Right ventricle myocardium superior (tissue), 1 donor: ENCODE measurements around the gene EDAR. TPM values are rescaled to one million over a fixed set of nuclear protein-coding genes. Genes with fewer than 3 reads are reported as not detected.

Experiments used
- ATAC-seq: fragments of 200-7000 bp; cut with Tn5 transposase; one replicate; pipeline ENCODE4 v1.9.1; 2020; ENCODE audit warnings: mild to moderate bottlenecking; ENCODE audit not compliant: poor library complexity
- DNase-seq: peaks from one replicate; pipeline ENCODE4 v3.0.0-alpha.2; 2020
- intact Hi-C: fragments of 100-400 bp; cut with DNase I; formaldehyde crosslinking; loops from one replicate; pipeline ENCODE4 v1.11.2; 2022
- total RNA-seq: library from RNA; stranded (reverse); fragmentation: NEBNext Ultra II Directional; extraction: Animal tissue kit (Norgen Biotek cat#: 25700); gene quantifications from one replicate; pipeline ENCODE4 v1.2.1, GENCODE V29; 2021
- donor health status: DM: no; HTN: yes; CAD: no; lungs with severe emphysema.

Gene EDAR
- total RNA-seq, 1 donor from 2014 or later: 0.11 TPM

- DNase-seq (peak; percentile 60), ATAC-seq (peak; percentile 93)
- intact Hi-C loops: no loop called here
These were observed 83.8 kb downstream of the EDAR start for GRCh38 chr2:108905176-108905575.

- intact Hi-C loops: no loop called here
- ATAC-seq (no peak), DNase-seq (no peak)
These were observed 84.3 kb downstream of the EDAR start for GRCh38 chr2:108904680-108905079.

- ATAC-seq (no peak), DNase-seq (no peak)
- intact Hi-C loops: no loop called here
These were observed 90.5 kb downstream of the EDAR start for GRCh38 chr2:108898315-108899082.

- ATAC-seq (no peak), DNase-seq (no peak)
- intact Hi-C loops: no loop called here
These were observed 92.3 kb downstream of the EDAR start for GRCh38 chr2:108896741-108897140.

- intact Hi-C loops: no loop called here
- ATAC-seq (no peak), DNase-seq (no peak)
These were observed 93.8 kb downstream of the EDAR start for GRCh38 chr2:108895188-108895587.

GRCh38 chr2:108894766-108895165 is 94.3 kb downstream of the EDAR start:
- intact Hi-C loops: no loop called here
- no peak for DNase-seq

GRCh38 chr2:108893277-108893676 is 95.7 kb downstream of the EDAR start:
- intact Hi-C loops: no loop called here
- ATAC-seq (no peak), DNase-seq (no peak)

More at GRCh38 chr2:108894766-108895165, 94.3 kb downstream of the EDAR start:
- ATAC-seq: no peak

GRCh38 chr2:108889907-108890306 is 99.1 kb downstream of the EDAR start:
- DNase-seq (no peak), ATAC-seq (no peak)
- intact Hi-C loops: no loop called here

GRCh38 chr2:108884619-108885018 is 104.4 kb downstream of the EDAR start:
- no peak for DNase-seq
- ATAC-seq: no peak
- intact Hi-C loops: no loop called here

- intact Hi-C loops: no loop called here
- DNase-seq (no peak), ATAC-seq (no peak)
These were observed 110.7 kb downstream of the EDAR start for GRCh38 chr2:108878276-108878675.

GRCh38 chr2:108877506-108877905 is 111.5 kb downstream of the EDAR start:
- ATAC-seq: no peak
- no peak for DNase-seq
- intact Hi-C loops: no loop called here

GRCh38 chr2:108870069-108870644 is 118.9 kb downstream of the EDAR start:
- intact Hi-C loops: no loop called here
- ATAC-seq (no peak), DNase-seq (no peak)

- ATAC-seq (no peak), DNase-seq (no peak)
- intact Hi-C loops: no loop called here
These were observed 119.5 kb downstream of the EDAR start for GRCh38 chr2:108869542-108869941.

GRCh38 chr2:108868911-108869310 is 120.1 kb downstream of the EDAR start:
- intact Hi-C loops: no loop called here
- DNase-seq (no peak), ATAC-seq (no peak)

- intact Hi-C loops: no loop called here
- DNase-seq: no peak
- no peak for ATAC-seq
These were observed 123.0 kb downstream of the EDAR start for GRCh38 chr2:108866041-108866440.

GRCh38 chr2:108858894-108859293 is 130.1 kb downstream of the EDAR start:
- intact Hi-C loops: loop anchor here (5.0 kb wide), 1 partner anchor 128 kb away; the partner anchor contains the start of gene EDAR
- no peak for DNase-seq

GRCh38 chr2:108855194-108855593 is 133.8 kb downstream of the EDAR start:
- no peak for DNase-seq

More at GRCh38 chr2:108858894-108859293, 130.1 kb downstream of the EDAR start:
- ATAC-seq: no peak

GRCh38 chr2:108854484-108854883 is 134.5 kb downstream of the EDAR start:
- ATAC-seq (no peak), DNase-seq (no peak)
- intact Hi-C loops: no loop called here

More at GRCh38 chr2:108855194-108855593, 133.8 kb downstream of the EDAR start:
- peak; percentile 62 for ATAC-seq
- intact Hi-C loops: loop anchor here (5.0 kb wide), 1 partner anchor 132 kb away; the partner anchor contains the start of gene EDAR

GRCh38 chr2:108853421-108853820 is 135.6 kb downstream of the EDAR start:
- intact Hi-C loops: no loop called here
- no peak for ATAC-seq
- DNase-seq: no peak

- ATAC-seq: no peak
- DNase-seq: no peak
- intact Hi-C loops: no loop called here
These were observed 136.6 kb downstream of the EDAR start for GRCh38 chr2:108852375-108852774.
